Lower lobe of right lung (tissue), 2 donors: ENCODE measurements around the gene BRF1. TPM values are rescaled to one million over a fixed set of nuclear protein-coding genes. Genes with fewer than 3 reads are reported as not detected.
A peak's percentile ranks its signal among the peaks of the same experiment; 100 is the strongest.
"Not testable (repeated sequence)": the region's sequence is repeated elsewhere in the genome, so short reads cannot be mapped to it uniquely, and the experiment has no call there.

ENCODE experiments used
- ATAC-seq, 2 donors: fragments of 200-7000 bp; cut with Tn5 transposase; one replicate each; pipeline ENCODE4 v1.9.1; 2020 to 2022; ENCODE audit warnings: mild to moderate bottlenecking in 2 of 2, moderate library complexity in 2 of 2
- DNase-seq: peaks from one replicate; pipeline ENCODE4 v3.0.0-alpha.2; 2020
- H3K27ac ChIP-seq: fragments of 200-600 bp; one replicate; pipeline ENCODE4 v1.8.0; 2022
- H3K27me3 ChIP-seq: fragments of 200-600 bp; one replicate; pipeline ENCODE4 v1.8.0; 2022; ENCODE audit warnings: low read depth
- H3K36me3 ChIP-seq: fragments of 200-600 bp; one replicate; pipeline ENCODE4 v1.8.0; 2022; ENCODE audit warnings: mild to moderate bottlenecking
- H3K4me1 ChIP-seq: fragments of 200-600 bp; one replicate; pipeline ENCODE4 v1.8.0; 2022
- H3K4me3 ChIP-seq: fragments of 200-600 bp; one replicate; pipeline ENCODE4 v1.8.0; 2022; ENCODE audit warnings: mild to moderate bottlenecking
- H3K9me3 ChIP-seq: fragments of 200-600 bp; one replicate; pipeline ENCODE4 v1.8.0; 2022
- CTCF ChIP-seq: fragments of 200-600 bp; IDR thresholded peaks from one replicate; pipeline ENCODE4 v1.8.0; 2022; ENCODE audit warnings: antibody characterized with exemption, mild to moderate bottlenecking
- intact Hi-C: fragments of 100-400 bp; cut with DNase I; formaldehyde crosslinking; loops from one replicate; pipeline ENCODE4 v1.11.0; 2022
- total RNA-seq: library from RNA; stranded (reverse); fragmentation: NEBNext Ultra II Directional; extraction: Animal tissue kit (Norgen Biotek cat#: 25700); gene quantifications from one replicate; pipeline ENCODE4 v1.2.1, GENCODE V29; 2021
- donor health status: DM: no; HTN: yes; CAD: no; lungs with severe emphysema.

Gene BRF1
- total RNA-seq, 1 donor from 2014 or later: 35.7 TPM

- ATAC-seq (no peak), DNase-seq (no peak)
- no peak overlapping the region for H3K4me3 ChIP-seq
- no peaks in the 10 kb centered on the region for H3K4me1 ChIP-seq
- H3K27ac ChIP-seq: no peak overlapping the region
- H3K9me3 ChIP-seq: no peaks in the 10 kb centered on the region
- no peaks in the 10 kb centered on the region for H3K27me3 ChIP-seq
- no peaks in the 10 kb centered on the region for H3K36me3 ChIP-seq
- no peak for TF ChIP-seq CTCF
- intact Hi-C loops: no loop called here
Measured at GRCh38 chr14:105305345-105305744, 4.5 kb upstream of the BRF1 start.

- H3K4me3 ChIP-seq: no peak overlapping the region
- H3K27me3 ChIP-seq: no peaks in the 10 kb centered on the region
- no peaks in the 10 kb centered on the region for H3K36me3 ChIP-seq
- no peak for TF ChIP-seq CTCF
- H3K4me1 ChIP-seq: peaks cover 6% of the 10 kb centered on the region
- intact Hi-C loops: no loop called here
- ATAC-seq: no peak
- DNase-seq: no peak
- no peak overlapping the region for H3K27ac ChIP-seq
- no peaks in the 10 kb centered on the region for H3K9me3 ChIP-seq
Measured at GRCh38 chr14:105304565-105304964, 3.8 kb upstream of the BRF1 start.

GRCh38 chr14:105303949-105304348, 3.1 kb upstream of the BRF1 start:
- no peak for TF ChIP-seq CTCF
- Histone ChIP-seq H3K4me3 (no peak overlapping the region), H3K9me3 (no peaks in the 10 kb centered on the region), H3K36me3 (no peaks in the 10 kb centered on the region), H3K27ac (no peak overlapping the region), H3K27me3 (no peaks in the 10 kb centered on the region), H3K4me1 (peaks cover 12% of the 10 kb centered on the region)
- intact Hi-C loops: no loop called here
- no peak for ATAC-seq
- DNase-seq: no peak

GRCh38 chr14:105301915-105302249, 1.1 kb upstream of the BRF1 start:
- ATAC-seq, DNase-seq, H3K27me3 ChIP-seq, H3K36me3 ChIP-seq, intact Hi-C loops, H3K9me3 ChIP-seq: not testable (repeated sequence)
- H3K4me3 ChIP-seq: peak overlapping the region; percentile 93
- H3K27ac ChIP-seq: peak overlapping the region; percentile 95
- H3K4me1 ChIP-seq: peaks cover 17% of the 10 kb centered on the region

- Histone ChIP-seq H3K4me1 (peaks cover 17% of the 10 kb centered on the region), H3K4me3 (peak overlapping the region; percentile 93), H3K27ac (peak overlapping the region; percentile 95), H3K9me3 (no peaks in the 10 kb centered on the region), H3K36me3 (no peaks in the 10 kb centered on the region), H3K27me3 (no peaks in the 10 kb centered on the region)
- ATAC-seq: peak; percentile 95 to 97
- intact Hi-C loops: no loop called here
- DNase-seq: peak; percentile 99
- TF ChIP-seq CTCF: no peak
Measured at GRCh38 chr14:105301103-105301914, 508 bp upstream of the BRF1 start.

- H3K27me3 ChIP-seq: no peaks in the 10 kb centered on the region
- no peaks in the 10 kb centered on the region for H3K36me3 ChIP-seq
- intact Hi-C loops: no loop called here
- peaks cover 17% of the 10 kb centered on the region for H3K4me1 ChIP-seq
- H3K9me3 ChIP-seq: no peaks in the 10 kb centered on the region
- DNase-seq (peak; percentile 72), ATAC-seq (peak; percentile 0 to 1)
- peak overlapping the region; percentile 93 for H3K4me3 ChIP-seq
- peak overlapping the region; percentile 95 for H3K27ac ChIP-seq
- no peak for TF ChIP-seq CTCF
Measured at GRCh38 chr14:105299654-105300541, 903 bp downstream of the BRF1 start.

- H3K4me3 ChIP-seq, H3K27ac ChIP-seq, H3K27me3 ChIP-seq, DNase-seq, intact Hi-C loops, H3K9me3 ChIP-seq, ATAC-seq, H3K36me3 ChIP-seq: not testable (repeated sequence)
- peaks cover 42% of the 10 kb centered on the region for H3K4me1 ChIP-seq
Measured at GRCh38 chr14:105297311-105297710, 3.5 kb downstream of the BRF1 start.
